IPS-18c (cell line): Measurements from ENCODE around the gene CDC42BPA.

ENCODE experiments used
- H3K4me3 ChIP-seq: 2 replicates; pipeline ENCODE4 v1.7.0; 2013; ENCODE audit warnings: low read depth, mild to moderate bottlenecking, low read length, moderate library complexity; ENCODE audit not compliant: insufficient read depth
- H3K9me3 ChIP-seq: one replicate; pipeline ENCODE4 v1.6.1; 2013; ENCODE audit warnings: mild to moderate bottlenecking, low read length, moderate library complexity; ENCODE audit not compliant: control insufficient read depth, insufficient read depth

CDC42BPA gene

DNA sequence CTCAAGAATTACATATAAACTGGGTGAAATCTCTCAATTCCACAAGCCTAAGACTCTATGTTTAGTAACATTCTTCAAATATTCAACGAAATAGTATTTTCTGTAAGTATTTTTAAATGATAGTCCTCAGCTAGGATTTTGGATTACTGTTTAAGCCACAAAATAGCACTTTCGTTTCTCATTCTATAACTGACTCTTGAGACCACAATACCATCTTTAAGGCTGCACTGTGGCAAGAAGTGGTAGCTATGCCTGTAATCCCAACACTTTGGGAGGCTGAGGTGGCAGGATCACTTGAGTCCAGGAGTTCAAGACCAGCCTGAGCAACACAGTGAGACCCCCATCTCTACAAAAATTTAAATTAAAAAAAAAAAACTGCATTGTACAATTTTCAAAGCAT, 126.7 kb downstream of the CDC42BPA start:
- Histone ChIP-seq H3K9me3 (no peaks in the 10 kb centered on the region), H3K4me3 (no peak overlapping the region)

DNA sequence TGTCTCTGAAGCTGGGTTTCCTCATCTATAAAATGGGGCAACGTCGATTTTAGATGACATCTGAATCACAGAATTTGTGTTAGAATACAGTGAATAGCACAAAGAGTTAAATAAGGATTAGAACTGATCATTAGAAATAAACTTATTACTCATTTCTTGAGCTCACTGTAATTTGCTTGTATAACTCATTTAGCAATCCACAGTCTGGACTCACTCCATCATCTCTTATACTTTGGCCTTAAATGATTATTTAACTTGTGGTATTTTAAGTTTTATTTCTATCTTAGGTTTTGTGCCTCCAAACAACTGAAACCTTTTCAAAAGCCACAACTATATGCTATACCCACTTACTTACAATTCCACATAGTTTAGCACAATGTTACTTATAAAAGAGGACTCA, 128.0 kb downstream of the CDC42BPA start:
- Histone ChIP-seq H3K9me3 (peaks cover 2% of the 10 kb centered on the region), H3K4me3 (no peak overlapping the region)

DNA sequence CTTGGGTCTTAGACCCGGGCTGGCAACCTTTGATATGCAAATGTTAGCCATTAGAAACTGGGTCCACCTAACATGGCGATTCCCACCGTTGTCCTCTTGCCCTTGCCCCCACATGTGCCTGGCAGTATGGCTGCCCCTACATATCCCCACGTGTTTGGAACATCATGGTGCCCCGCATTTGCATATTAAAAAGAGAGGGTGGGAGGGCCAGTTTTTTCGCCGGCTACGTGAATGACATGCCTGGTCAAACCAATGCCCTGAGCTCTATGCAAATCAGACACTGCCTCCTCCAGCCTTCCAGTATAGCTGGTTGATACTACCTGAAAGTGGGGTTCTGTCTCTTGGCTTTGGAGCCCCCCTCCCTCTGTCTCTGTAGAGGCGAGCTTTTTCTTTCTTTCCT, 133.0 kb downstream of the CDC42BPA start:
- peaks cover 2% of the 10 kb centered on the region for H3K9me3 ChIP-seq
- no peak overlapping the region for H3K4me3 ChIP-seq

DNA sequence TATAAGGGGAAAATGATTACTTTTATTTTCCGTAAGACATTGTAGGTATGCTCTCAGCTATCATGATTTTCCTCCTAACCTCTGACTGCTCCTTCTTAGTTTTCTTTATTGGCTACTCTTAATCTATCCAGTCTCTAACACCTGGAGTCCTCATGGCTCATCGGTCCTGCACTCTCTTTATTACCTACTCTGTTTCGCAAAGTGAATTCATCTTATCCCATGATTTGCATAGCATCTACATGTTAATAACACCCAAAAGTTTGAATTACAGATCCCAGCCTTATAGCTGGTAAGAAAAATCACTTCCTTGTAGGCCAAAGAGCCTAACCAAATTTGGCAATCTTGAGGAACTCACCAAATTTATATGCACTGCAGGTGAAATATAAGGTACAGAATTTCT, 136.3 kb downstream of the CDC42BPA start:
- Histone ChIP-seq H3K4me3 (no peak overlapping the region), H3K9me3 (peaks cover 2% of the 10 kb centered on the region)

DNA sequence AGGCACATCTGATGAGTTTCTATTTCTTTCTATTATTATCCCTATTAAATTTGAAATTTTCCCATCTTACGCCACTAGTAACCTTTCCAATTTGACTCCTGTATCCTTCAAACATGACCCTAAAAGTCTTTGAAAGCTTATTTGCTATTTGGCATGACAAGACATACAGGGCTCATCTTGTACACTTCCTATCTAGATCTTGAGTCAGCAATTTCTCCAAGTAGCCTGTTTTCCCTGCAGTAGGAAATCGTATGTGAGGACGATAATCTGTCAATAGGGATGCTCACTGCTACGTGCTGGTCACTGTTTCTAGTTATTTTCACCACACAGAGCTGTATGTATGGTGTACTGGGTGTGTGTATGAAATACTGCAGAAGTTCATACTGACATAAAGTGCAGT, 142.7 kb downstream of the CDC42BPA start:
- no peaks in the 10 kb centered on the region for H3K9me3 ChIP-seq
- no peak overlapping the region for H3K4me3 ChIP-seq

DNA sequence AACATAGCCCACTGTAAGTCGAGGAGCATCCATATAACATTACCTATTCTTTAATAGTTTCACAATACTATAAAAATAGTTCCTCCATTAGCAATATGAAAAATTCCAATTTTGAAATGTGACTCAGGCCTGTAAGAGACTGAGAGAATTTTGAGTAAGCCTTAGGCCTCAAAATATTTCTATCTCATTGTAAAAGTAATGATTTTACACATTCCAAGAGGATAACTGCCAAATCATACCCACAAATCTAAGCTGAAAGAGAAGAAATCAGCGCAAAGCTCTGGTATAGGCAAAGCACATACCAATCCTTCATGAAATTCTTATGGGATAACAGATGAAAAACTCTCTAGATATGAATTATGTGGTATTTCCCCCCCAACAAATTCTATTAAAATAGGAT, 144.1 kb downstream of the CDC42BPA start:
- no peaks in the 10 kb centered on the region for H3K9me3 ChIP-seq
- H3K4me3 ChIP-seq: no peak overlapping the region

DNA sequence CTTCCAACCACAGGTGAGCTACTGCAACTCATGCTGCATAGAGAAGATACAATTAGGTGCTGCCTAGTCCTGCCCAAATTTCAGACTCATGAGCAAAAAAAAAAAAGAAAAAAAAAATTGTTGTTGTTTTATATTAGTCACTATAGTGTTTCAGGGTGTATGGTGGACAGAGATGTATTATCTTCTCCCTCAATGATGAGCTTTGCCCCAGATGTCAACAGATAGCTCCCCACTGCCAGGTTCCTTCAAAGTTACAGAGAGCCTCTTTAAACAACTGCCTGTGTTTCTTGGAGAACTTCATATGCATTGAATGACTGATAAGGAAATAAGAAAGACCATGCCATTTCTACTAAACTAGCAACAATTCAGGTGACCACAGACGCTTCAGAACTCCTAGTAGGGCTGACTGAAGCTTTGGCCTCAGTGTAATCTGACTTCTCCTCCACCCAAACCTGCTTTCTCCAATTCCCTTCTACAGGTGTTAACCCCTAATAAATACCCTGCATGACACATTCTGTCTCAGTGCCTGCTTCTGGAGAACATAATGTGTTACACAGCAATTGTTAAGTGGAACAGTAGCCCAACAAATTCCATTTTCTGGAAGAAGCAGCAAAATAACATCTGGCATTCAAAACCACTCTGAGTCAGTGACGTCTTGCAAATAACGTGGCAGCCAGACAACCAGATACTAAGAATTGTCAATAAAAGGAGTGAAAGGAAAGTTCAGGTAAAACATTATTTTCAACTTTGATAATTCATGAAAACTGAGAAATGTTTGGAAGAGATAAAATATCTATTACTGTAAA, 147.7 kb downstream of the CDC42BPA start:
- H3K4me3 ChIP-seq: no peak overlapping the region

DNA sequence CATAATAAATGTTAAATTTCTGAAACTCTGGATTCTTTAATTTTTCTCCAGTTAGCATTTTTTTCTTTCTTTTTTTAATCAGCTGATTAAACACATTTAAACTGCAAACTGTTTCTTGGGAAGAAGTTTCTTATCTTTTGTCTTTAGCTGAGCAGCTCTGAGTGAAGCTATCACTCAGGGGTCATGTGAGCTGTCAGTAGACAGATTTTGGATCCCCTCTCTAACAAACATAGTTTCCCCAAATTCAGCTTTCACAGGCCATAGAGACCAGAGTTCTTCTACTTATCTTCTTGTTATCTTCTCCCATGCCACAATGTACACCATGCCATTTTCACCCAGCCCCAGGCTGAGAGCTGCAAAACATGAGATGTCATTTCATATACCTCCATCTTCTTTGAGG, 148.9 kb downstream of the CDC42BPA start:
- no peak overlapping the region for H3K4me3 ChIP-seq
- no peaks in the 10 kb centered on the region for H3K9me3 ChIP-seq

More for the DNA sequence above, 147.7 kb downstream of the CDC42BPA start:
- H3K9me3 ChIP-seq: no peaks in the 10 kb centered on the region

DNA sequence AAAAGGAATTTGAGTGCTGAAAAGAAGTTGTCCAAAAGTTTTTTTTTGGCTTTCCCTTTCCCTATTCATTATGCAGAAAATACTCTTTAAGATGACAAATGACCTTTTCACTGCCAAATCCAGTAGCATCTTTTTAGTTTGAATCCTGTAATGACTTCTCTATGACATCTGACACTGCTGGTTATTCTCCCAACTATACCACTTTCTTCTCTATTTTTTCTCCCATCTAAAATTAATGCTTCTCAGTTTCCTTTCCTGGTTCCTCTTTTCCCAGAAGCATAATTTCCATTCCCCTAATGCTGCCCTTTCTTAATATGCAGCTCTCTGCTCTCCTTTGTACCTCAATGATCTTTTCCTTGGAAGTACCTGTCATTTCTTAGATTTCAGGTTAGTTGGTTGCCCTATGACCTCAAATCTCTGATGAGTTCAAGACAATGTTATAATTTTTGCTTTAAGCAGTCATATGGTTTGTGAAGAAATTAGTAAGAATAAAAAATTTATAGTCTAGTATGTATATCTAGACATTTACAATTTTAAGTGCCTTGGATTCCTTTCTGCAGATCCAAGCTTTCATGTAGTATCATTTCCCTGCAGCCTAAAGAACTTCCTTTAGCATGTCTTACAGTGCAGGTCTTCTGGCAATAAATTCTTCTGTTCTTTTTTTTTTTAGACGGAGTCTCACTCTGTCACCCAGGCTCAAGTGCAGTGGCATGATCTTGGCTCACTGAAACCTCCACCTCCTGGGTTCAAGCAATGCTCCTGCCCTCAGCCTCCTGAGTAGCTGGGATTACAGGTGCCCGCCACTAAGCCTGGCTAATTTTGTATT, 150.8 kb downstream of the CDC42BPA start:
- Histone ChIP-seq H3K9me3 (no peaks in the 10 kb centered on the region), H3K4me3 (no peak overlapping the region)

DNA sequence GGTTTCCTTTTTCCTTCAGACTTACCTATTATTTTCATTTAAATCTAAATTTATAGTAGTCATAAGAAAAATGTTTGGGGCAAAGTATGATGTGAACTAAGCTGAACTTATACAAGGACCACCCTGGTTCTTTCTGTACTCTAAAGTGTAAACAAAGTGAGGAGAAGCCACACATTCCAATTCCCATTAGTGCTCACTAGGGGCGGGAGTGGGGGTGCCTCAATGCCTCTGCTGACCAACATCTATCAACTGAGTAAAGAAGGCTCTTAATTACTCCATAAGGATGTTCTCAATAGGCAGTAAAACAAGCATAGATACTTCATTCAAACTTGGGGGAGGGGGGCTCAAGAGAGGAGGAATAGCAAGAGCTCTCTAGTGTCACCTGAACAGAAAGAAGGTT, 151.7 kb downstream of the CDC42BPA start:
- no peaks in the 10 kb centered on the region for H3K9me3 ChIP-seq
- H3K4me3 ChIP-seq: no peak overlapping the region

DNA sequence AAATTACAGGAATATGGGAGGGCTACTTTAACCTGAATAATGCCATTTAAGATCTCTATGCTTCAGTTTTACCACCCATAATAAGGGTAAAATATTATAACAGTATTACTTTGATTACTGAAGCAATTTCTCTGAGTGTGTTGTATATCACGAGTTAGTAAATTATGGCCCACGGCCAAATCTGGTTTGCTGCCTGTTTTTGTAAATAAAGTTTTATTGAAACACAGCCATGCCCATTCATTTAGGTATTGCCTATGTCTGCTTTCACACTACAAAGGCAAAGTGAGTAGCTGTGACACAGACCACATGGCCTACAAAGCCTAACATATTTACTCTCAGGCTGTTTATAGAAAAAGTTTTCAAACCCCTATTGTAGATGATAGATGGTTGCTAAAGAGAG, 156.8 kb downstream of the CDC42BPA start:
- Histone ChIP-seq H3K9me3 (no peaks in the 10 kb centered on the region), H3K4me3 (no peak overlapping the region)

DNA sequence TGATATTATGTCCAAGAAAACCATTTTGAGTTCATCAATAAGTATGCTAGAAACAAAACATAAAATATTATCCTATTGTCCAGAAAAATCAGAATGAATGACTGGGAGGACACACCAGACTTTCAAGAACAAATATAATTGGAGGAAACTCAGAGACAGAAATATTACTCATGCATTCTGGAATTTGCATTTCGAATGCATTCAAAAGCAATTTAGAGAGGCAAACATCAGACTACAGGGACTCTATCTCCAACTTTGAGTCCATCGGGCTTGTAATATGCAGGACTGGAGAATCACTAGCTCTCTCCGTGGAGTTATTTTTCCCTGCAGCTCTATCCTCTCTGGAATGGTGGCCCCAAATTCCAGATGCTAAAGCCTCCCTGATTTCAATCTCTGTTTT, 161.8 kb downstream of the CDC42BPA start:
- Histone ChIP-seq H3K4me3 (no peak overlapping the region), H3K9me3 (no peaks in the 10 kb centered on the region)

DNA sequence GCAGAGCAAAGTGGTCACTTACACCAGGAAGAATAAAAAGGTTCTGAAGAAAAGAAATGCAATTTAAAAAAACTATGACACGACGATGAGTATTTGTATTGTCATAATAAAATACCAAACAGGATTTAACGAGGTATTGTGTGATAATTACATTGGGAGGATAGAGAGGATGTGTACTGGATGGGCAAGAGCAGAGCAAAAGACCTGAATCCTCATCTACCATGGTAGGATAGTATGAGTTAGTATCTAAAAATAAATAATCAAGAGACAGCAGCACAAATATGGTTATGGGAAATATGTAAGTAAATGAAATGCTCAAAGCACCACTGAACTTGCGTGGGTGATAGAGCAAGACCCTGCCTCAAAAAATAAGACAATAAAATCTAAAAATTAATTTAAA, 162.6 kb downstream of the CDC42BPA start:
- Histone ChIP-seq H3K9me3 (no peaks in the 10 kb centered on the region), H3K4me3 (no peak overlapping the region)

DNA sequence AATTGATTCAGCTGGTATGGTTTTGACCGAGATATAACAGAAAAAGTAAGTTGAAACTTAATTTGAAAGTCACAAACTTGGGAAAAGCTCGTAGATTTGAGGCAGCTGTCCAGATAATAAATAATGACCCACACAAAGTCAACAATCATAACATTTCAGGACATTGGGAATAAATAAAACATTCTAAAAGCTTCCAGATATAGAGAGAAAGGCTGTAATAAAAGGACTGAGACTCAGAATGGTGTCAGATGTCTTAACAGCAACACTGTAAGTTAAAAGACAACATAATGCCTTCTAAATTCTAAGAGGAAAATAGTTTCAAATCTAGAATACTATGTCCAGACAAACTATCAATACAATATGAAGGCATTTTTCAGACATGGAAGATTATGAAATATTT, 163.3 kb downstream of the CDC42BPA start:
- no peak overlapping the region for H3K4me3 ChIP-seq

DNA sequence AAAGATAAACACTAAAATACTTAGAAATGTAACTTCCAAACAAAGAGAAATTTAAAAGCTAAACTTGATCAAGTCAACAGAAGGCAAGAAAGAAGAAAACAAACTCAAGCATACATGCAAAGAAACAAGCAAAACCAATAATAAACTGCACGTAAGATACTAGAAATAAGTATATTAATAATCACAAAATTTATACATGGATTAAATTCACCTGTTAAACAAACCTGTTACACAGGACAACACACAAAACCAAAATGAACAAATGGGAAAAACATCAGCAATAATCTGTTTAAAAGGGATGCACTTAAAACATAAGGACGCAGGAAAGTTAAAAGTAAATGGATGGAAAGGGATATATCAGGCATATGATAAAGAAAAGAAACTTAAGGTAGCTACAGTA, 165.8 kb downstream of the CDC42BPA start:
- Histone ChIP-seq H3K9me3 (no peaks in the 10 kb centered on the region), H3K4me3 (no peak overlapping the region)

More for the DNA sequence above, 163.3 kb downstream of the CDC42BPA start:
- no peaks in the 10 kb centered on the region for H3K9me3 ChIP-seq

DNA sequence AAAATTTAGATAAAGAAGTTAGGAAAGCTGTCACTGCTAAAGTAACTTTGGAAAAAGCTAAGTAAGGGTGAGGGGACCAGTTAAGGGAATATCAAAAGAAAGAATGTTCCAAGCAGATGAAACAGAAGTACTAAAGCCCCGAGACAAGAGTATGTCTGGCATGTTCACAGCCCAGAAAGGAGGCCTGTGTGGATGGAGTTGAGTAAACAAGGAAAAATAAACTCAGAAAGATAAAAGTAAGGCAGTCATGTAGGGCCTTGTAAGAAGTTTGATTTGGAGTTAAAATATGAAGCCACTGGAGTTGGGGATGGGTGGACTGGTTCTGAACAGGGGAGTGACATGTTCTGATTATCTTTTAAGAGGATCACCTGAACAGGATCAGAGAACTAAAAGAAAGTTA, 177.9 kb downstream of the CDC42BPA start:
- no peaks in the 10 kb centered on the region for H3K9me3 ChIP-seq
- no peak overlapping the region for H3K4me3 ChIP-seq

DNA sequence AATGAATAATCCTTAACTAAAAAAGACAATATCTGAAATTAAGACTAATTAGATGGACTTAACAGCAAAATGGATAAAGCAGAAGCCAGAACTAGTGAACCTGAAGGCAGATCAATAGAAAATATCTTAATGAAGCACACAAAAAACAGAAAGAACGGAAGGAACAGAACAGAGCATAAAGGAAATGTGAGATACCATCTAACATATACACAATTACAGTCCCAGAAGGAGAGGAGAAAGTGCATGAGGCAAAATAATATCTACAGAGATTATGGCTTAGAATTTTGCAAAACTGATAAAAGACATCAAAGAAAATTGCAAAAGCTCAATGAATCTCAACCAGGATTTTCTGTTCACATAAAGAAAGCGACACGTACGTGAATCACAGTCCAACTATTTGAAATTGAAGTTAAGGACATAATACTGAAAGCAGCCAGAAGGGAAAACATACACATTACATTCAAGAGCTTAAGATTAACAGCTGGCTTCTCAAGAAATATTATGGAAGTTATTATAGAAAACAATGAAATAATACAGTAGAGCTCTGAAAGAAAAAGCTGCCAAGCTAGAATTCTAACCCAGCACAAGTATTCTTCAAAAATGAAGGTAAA, 182.0 kb downstream of the CDC42BPA start:
- no peaks in the 10 kb centered on the region for H3K9me3 ChIP-seq
- H3K4me3 ChIP-seq: no peak overlapping the region
